H1 (cell line): ENCODE measurements around the gene ARHGEF38. TPM values are rescaled to one million over a fixed set of nuclear protein-coding genes. Genes with fewer than 3 reads are reported as not detected.

Experiments used
- CHD7 ChIP-seq: fragments of 300-600 bp; sonication (generic); IDR thresholded peaks from 2 replicates; pipeline ENCODE4 v1.7.1; 2012; ENCODE audit warnings: low read length, moderate library complexity, mild to moderate bottlenecking, inconsistent platforms; ENCODE audit not compliant: insufficient replicate concordance
- CREB1 ChIP-seq: IDR thresholded peaks from 2 replicates; pipeline ENCODE4 v1.6.1; 2012; ENCODE audit warnings: inconsistent platforms
- EP300 ChIP-seq, 2 experiments: IDR thresholded peaks; 1 replicate in 1 of 2; 2 replicates in 1 of 2; pipeline ENCODE4 v1.6.1; 2011 to 2012; ENCODE audit warnings: low read depth in 2 of 2, low read length in 2 of 2, mild to moderate bottlenecking in 2 of 2, borderline replicate concordance in 1 of 2, inconsistent platforms in 1 of 2, moderate library complexity in 1 of 2
- polyA plus RNA-seq, 7 experiments: library from polyadenylated mRNA; depleted of rRNA in 3 of 7; stranded (reverse) in 5 of 7; unstranded in 2 of 7; fragments of >200 nt in 5 of 7; fragments of 200-250 nt in 2 of 7; gene quantifications; 1 replicate in 5 of 7; 2 replicates in 1 of 7; 4 replicates in 1 of 7; pipeline versions ENCODE4 v1.2.1 to v1.2.3, GENCODE V29; 2011 to 2013; ENCODE audit warnings: missing spikeins in 2 of 7, mixed read lengths in 2 of 7
- total RNA-seq: library from RNA; stranded (reverse); fragmentation: NEBNext Ultra II Directional; extraction: Animal tissue kit (Norgen Biotek cat#: 25700); gene quantifications from 2 replicates; pipeline ENCODE4 v1.2.1, GENCODE V29; 2021

The ARHGEF38 gene
- total and polyA plus RNA-seq, 2 of the 8 experiments (the other 6 are each of a cell fraction or from before 2014, with no cell fraction given): not detected

GRCh38 chr4:105527081-105527480 is 25.3 kb upstream of the ARHGEF38 start (continued):
- TF ChIP-seq CHD7: no peak
- TF ChIP-seq EP300 (IDR thresholded peaks at IDR 0.05; ENCODE audit: borderline replicate concordance in 1 of 2, low read depth in 2 of 2, low read length in 2 of 2): no peak
- no peak for TF ChIP-seq CREB1
